Measurements from ENCODE around the gene LCA5.

DNA sequence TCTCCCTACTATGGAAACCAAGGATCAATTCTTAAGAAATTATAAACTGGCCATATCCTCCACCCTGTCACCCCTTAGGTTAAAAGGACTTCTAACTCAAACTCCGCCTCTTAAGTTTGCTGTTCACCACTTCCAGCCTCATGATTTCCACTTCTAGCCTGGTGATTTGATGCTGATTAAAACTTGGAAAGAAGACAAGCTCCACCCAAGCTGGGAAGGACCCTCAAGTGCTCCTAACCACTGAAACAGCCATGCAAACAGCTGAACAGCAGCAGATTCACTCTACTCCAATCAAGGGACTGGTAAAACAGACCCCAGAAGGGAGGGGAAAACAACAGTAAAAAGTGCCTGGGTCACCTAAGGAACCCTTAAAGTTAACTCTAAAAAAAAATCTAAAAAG lies 10.3 kb downstream of the LCA5 start:
- TF ChIP-seq POLR2AphosphoS5 (IDR thresholded peaks at IDR 0.05; ENCODE audit: low read depth, low read length), result no peak
- TF ChIP-seq TAF1 (IDR thresholded peaks at IDR 0.05; ENCODE audit: borderline replicate concordance, low read depth, low read length), result no peak
- no peak for TF ChIP-seq POLR2A (IDR thresholded peaks at IDR 0.05; ENCODE audit: low read depth, low read length)

All from GM12892 (cell line).